K562 (cell line): ENCODE data around the gene LRRC26. TPM values are rescaled to one million over a fixed set of nuclear protein-coding genes. Genes with fewer than 3 reads are reported as not detected.

ENCODE experiments used
- ATAC-seq: fragments of 200-7000 bp; cut with Tn5 transposase; 3 replicates; pipeline ENCODE4 v1.9.1; 2020; ENCODE audit warnings: moderate library complexity
- BruUV-seq: library from RNA; stranded (reverse); fragments of 400-500 nt; replicated peaks from 2 replicates; lab custom pipeline; 2021; lab: Mats Ljungman, UMichigan
- CTCF ChIA-PET: fragments of 300-600 bp; formaldehyde crosslinking; extraction: SDS; loops from one replicate; lab custom pipeline; 2021; ENCODE audit warnings: low intra/inter-chr PET ratio; lab: Yijun Ruan, JAX
- POLR2A ChIA-PET: fragments of 300-600, 350-650 bp; sonication (Branson Sonifier 250); formaldehyde crosslinking; extraction: SDS; loops from one replicate; lab custom pipeline; 2021; ENCODE audit warnings: antibody characterized with exemption, inconsistent platforms; lab: Yijun Ruan, JAX
- DNase-seq, 4 experiments: peaks; one replicate each; pipeline versions ENCODE4 v3.0.0 to v3.0.0-alpha.2; 2011 to 2018; ENCODE audit warnings: low spot score in 3 of 4, mixed read lengths in 3 of 4; ENCODE audit errors: extremely low read depth in 1 of 4
- FAIRE-seq: peaks from 2 replicates; lab custom pipeline; 2011; peaks lifted over from hg19 to GRCh38; lab: Jason Lieb, UNC
- H2AFZ ChIP-seq: 2 replicates; pipeline ENCODE4 v1.6.0; 2011; ENCODE audit warnings: low read depth, low read length, control low read depth, inconsistent platforms
- H3K27ac ChIP-seq: fragments of 200-600 bp; 3 replicates; pipeline ENCODE4 v1.8.0; 2011; ENCODE audit warnings: low read depth, mild to moderate bottlenecking, control low read depth, inconsistent platforms, low read length, moderate library complexity, mixed read lengths; ENCODE audit errors: extremely low read depth
- H3K27me3 ChIP-seq, 2 experiments: fragments of 300-600 bp in 1 of 2; 2 replicates in 1 of 2; 3 replicates in 1 of 2; pipeline versions ENCODE4 v1.6.0 to v1.8.0; 2011; ENCODE audit warnings: inconsistent platforms in 2 of 2, low read length in 2 of 2, mild to moderate bottlenecking in 1 of 2, mixed read lengths in 1 of 2, moderate library complexity in 1 of 2; ENCODE audit not compliant: control insufficient read depth in 2 of 2, insufficient read depth in 2 of 2
- H3K36me3 ChIP-seq: fragments of 300-600 bp; 3 replicates; pipeline ENCODE4 v1.8.0; 2011; ENCODE audit warnings: mild to moderate bottlenecking, low read length, inconsistent platforms; ENCODE audit not compliant: control insufficient read depth, insufficient read depth
- H3K4me1 ChIP-seq, 2 experiments: fragments of 200-600 bp in 1 of 2; replicated peaks in 1 of 2; 2 replicates in 1 of 2; 3 replicates in 1 of 2; pipeline versions ENCODE4 v1.5.1 to v1.8.0; 2011; ENCODE audit warnings: inconsistent platforms in 2 of 2, low read length in 2 of 2, mild to moderate bottlenecking in 1 of 2, mixed read lengths in 1 of 2, moderate library complexity in 1 of 2; ENCODE audit not compliant: control insufficient read depth in 2 of 2, insufficient read depth in 2 of 2
- H3K4me2 ChIP-seq: 2 replicates; pipeline ENCODE4 v1.6.1; 2011; ENCODE audit warnings: low read length, control low read depth, inconsistent platforms, mixed read lengths; ENCODE audit not compliant: insufficient read depth
- H3K4me3 ChIP-seq: fragments of 200-600 bp; sonication (generic), shearing (Covaris generic); 2 replicates; pipeline ENCODE4 v1.5.1; 2016; ENCODE audit warnings: control low read depth, inconsistent platforms
- H3K79me2 ChIP-seq: fragments of 200-600 bp; 3 replicates; pipeline ENCODE4 v1.8.0; 2011; ENCODE audit warnings: low read length, inconsistent platforms; ENCODE audit not compliant: control insufficient read depth, insufficient read depth
- H3K9ac ChIP-seq, 2 experiments: 2 replicates each; pipeline versions ENCODE4 v1.6.0 to v1.6.1; 2011; ENCODE audit warnings: low read depth in 2 of 2, low read length in 2 of 2, control low read depth in 1 of 2, inconsistent platforms in 1 of 2, mild to moderate bottlenecking in 1 of 2, mixed read lengths in 1 of 2; ENCODE audit not compliant: insufficient read depth in 1 of 2
- H3K9me1 ChIP-seq: one replicate; pipeline ENCODE4 v1.6.0; 2011; ENCODE audit warnings: inconsistent platforms, mild to moderate bottlenecking, low read length, moderate library complexity; ENCODE audit not compliant: control insufficient read depth, insufficient read depth
- H3K9me3 ChIP-seq: replicated peaks from 2 replicates; pipeline ENCODE4 v1.5.1; 2011; ENCODE audit warnings: low read depth, low read length, inconsistent platforms; ENCODE audit not compliant: control insufficient read depth, insufficient read depth
- H4K20me1 ChIP-seq: replicated peaks from 2 replicates; pipeline ENCODE4 v1.6.1; 2011; ENCODE audit warnings: low read length, inconsistent platforms, mixed read lengths; ENCODE audit not compliant: control insufficient read depth, insufficient read depth
- ARID3B ChIP-seq: fragments of 250-450 bp; sonication (Bioruptor Pico); IDR thresholded peaks from 2 replicates; pipeline ENCODE4 v1.4.0; 2020; ENCODE audit warnings: borderline replicate concordance
- CBFB ChIP-seq: sonication (generic); formaldehyde crosslinking; IDR thresholded peaks from 2 replicates; pipeline ENCODE4 v1.4.0; 2020; ENCODE audit warnings: mild to moderate bottlenecking, missing genetic modification reagents
- CHCHD3 ChIP-seq: fragments of 250-450 bp; sonication (Bioruptor Pico); IDR thresholded peaks from 2 replicates; pipeline ENCODE4 v2.1.2; 2022; ENCODE audit warnings: mild to moderate bottlenecking
- COPS2 ChIP-seq: fragments of 450-650 bp; conservative IDR thresholded peaks from 2 replicates; pipeline ENCODE4 v1.6.1; 2016; ENCODE audit warnings: mild to moderate bottlenecking, moderate library complexity
- PKNOX1 ChIP-seq: fragments of 450-650 bp; IDR thresholded peaks from 2 replicates; pipeline ENCODE4 v1.6.1; 2016
- RB1 ChIP-seq: fragments of 450-650 bp; IDR thresholded peaks from 2 replicates; pipeline ENCODE4 v1.6.1; 2017; ENCODE audit warnings: low read depth, mild to moderate bottlenecking
- SAP30 ChIP-seq: fragments of 200-600 bp; sonication (generic); IDR thresholded peaks from 2 replicates; pipeline ENCODE4 v1.6.1; 2012; ENCODE audit warnings: borderline replicate concordance, low read depth, mild to moderate bottlenecking, moderate library complexity, low read length, control low read depth, inconsistent platforms; ENCODE audit not compliant: insufficient read depth, poor library complexity, severe bottlenecking
- SP2 ChIP-seq: IDR thresholded peaks from 2 replicates; pipeline ENCODE4 v1.6.1; 2011; ENCODE audit warnings: mild to moderate bottlenecking, low read depth, low read length, moderate library complexity; ENCODE audit not compliant: poor library complexity, severe bottlenecking; ENCODE audit errors: extremely low read depth
- ZFX ChIP-seq: sonication (generic); formaldehyde crosslinking; IDR thresholded peaks from 2 replicates; pipeline ENCODE4 v1.8.0; 2022; ENCODE audit warnings: mild to moderate bottlenecking, missing genetic modification reagents, moderate library complexity
- ZNF436 ChIP-seq: fragments of 250-450, 450-650 bp; sonication (Bioruptor Pico); formaldehyde crosslinking; IDR thresholded peaks from 2 replicates; pipeline ENCODE4 v1.7.0; 2020; ENCODE audit warnings: mild to moderate bottlenecking
- ZNF764 ChIP-seq: fragments of 250-450 bp; sonication (Bioruptor Pico); IDR thresholded peaks from 2 replicates; pipeline ENCODE4 v1.4.0; 2020; ENCODE audit warnings: low read depth, mild to moderate bottlenecking, moderate library complexity
- ZNF830 ChIP-seq: fragments of 250-450 bp; sonication (Bioruptor Pico); IDR thresholded peaks from 2 replicates; pipeline ENCODE4 v1.5.0; 2021; ENCODE audit warnings: mild to moderate bottlenecking
- WGBS: fragments of 100-300 bp; shearing (Covaris generic); methylation state at CpG from one replicate; pipeline ENCODE4 v1.1.6; 2016; ENCODE audit warnings: low coverage, mixed read lengths; ENCODE audit not compliant: insufficient coverage; ENCODE audit errors: missing lambda C conversion rate; 5-methylcytosine and 5-hydroxymethylcytosine counted together
- in situ Hi-C: fragments of 300-500 bp; cut with MboI; formaldehyde crosslinking; loops from 4 replicates; pipeline ENCODE4 v1.15.0; 2018; ENCODE audit warnings: inconsistent platforms, mixed read lengths
- intact Hi-C: fragments of 100-400 bp; cut with micrococcal nuclease; formaldehyde crosslinking; loops from 2 replicates; pipeline ENCODE4 v1.14.2; 2022
- polyA plus RNA-seq, 8 experiments: library from polyadenylated mRNA; depleted of rRNA in 4 of 8; stranded (reverse) in 5 of 8; unstranded in 3 of 8; fragments of >200 nt; fragmentation: Nextera tagmentation in 2 of 8; fragmentation: Illumina TruSeq in 1 of 8; extraction: Ambion mirVana in 2 of 8; extraction: Trizol in 1 of 8; gene quantifications; 2 replicates each; pipeline versions ENCODE4 v1.2.1 to v1.2.3, GENCODE V29; 2011 to 2014; ENCODE audit warnings: inconsistent platforms in 1 of 8, missing spikeins in 1 of 8
- total RNA-seq, 7 experiments: library from RNA; depleted of rRNA in 6 of 7; stranded (reverse); fragments of >200 nt in 6 of 7; fragmentation: Illumina TruSeq in 2 of 7; extraction: Trizol in 2 of 7; gene quantifications; 2 replicates each; pipeline versions ENCODE4 v1.2.1 to v1.2.3, GENCODE V29; 2011 to 2021; ENCODE audit warnings: low replicate concordance in 1 of 7

LRRC26 gene
- total and polyA plus RNA-seq, 9 of the 15 experiments (the other 6 are each of a cell fraction or from before 2014, with no cell fraction given): not detected

GRCh38 chr9:137188086-137188489, 18.2 kb upstream of the LRRC26 start:
- no peak for FAIRE-seq
- Histone ChIP-seq H3K4me1 (peaks cover 20 to 90% of the 10 kb centered on the region in 2 experiments), H3K27me3 (no peaks in the 10 kb centered on the region), H3K4me2 (peak overlapping the region; percentile 98), H3K36me3 (peaks cover 70% of the 10 kb centered on the region; the same call in 2 of the 3 replicates), H3K4me3 (peak overlapping the region; percentile 98), H4K20me1 (peaks cover 8% of the 10 kb centered on the region), H2AFZ (peak overlapping the region; percentile 87), H3K9ac (peak overlapping the region; percentile 93 to 96), H3K9me3 (no peaks in the 10 kb centered on the region), H3K79me2 (peaks cover 43% of the 10 kb centered on the region), H3K27ac (peak overlapping the region; percentile 94), H3K9me1 (no peaks in the 10 kb centered on the region)
- TSS peak; percentile 85 for BruUV-seq
- ChIA-PET CTCF (interaction anchor here (0.6 to 2.5 kb wide), 3 partner anchors 40 to 139 kb away, joined by 3 to 19 read pairs (median 4); partner anchors contain the start of gene RNF224), POLR2A (interaction anchor here (0.5 to 6.7 kb wide), 11 partner anchors 9 to 375 kb away, joined by 3 to 56 read pairs (median 6); partner anchors contain the start of genes NDOR1, NRARP, RNF224 and TMEM203)
- in situ Hi-C loops: loop anchor here (5.0 kb wide), 1 partner anchor 39 kb away; the partner anchor contains the start of genes CYSRT1 and RNF224
- peak; percentile 4 for ATAC-seq
- 1% methylated on average over 28 of the region's 31 CpGs for WGBS
- intact Hi-C loops: loop anchor here (1.0 kb wide), 1 partner anchor 39 kb away; the partner anchor contains the start of gene RNF224
- DNase-seq: no peak
- TF ChIP-seq PKNOX1 (peak; percentile 37; the same call in 1 of the 2 replicates), CBFB (CRISPR knock-in tag) (0 out of 2 replicates have a peak, but pooled peaks have one; percentile 65), ZNF830 (CRISPR knock-in tag) (no peak), ARID3B (CRISPR knock-in tag) (0 out of 2 replicates have a peak, but pooled peaks have one; percentile 62), SAP30 (peak; percentile 84), CHCHD3 (CRISPR knock-in tag) (no peak), RB1 (no peak), COPS2 (no peak), ZNF436 (CRISPR knock-in tag) (no peak), ZNF764 (CRISPR knock-in tag) (no peak), ZFX (CRISPR knock-in tag) (no peak), SP2 (no peak)
